ENCODE measurements around the gene VCX3B. TPM values are rescaled to one million over a fixed set of nuclear protein-coding genes. Genes with fewer than 3 reads are reported as not detected.
"Not testable (repeated sequence)": the region's sequence is repeated elsewhere in the genome, so short reads cannot be mapped to it uniquely, and the experiment has no call there.

The VCX3B gene
- total and polyA plus RNA-seq, 11 donors, result 0.36 TPM; not detected in 10

DNA sequence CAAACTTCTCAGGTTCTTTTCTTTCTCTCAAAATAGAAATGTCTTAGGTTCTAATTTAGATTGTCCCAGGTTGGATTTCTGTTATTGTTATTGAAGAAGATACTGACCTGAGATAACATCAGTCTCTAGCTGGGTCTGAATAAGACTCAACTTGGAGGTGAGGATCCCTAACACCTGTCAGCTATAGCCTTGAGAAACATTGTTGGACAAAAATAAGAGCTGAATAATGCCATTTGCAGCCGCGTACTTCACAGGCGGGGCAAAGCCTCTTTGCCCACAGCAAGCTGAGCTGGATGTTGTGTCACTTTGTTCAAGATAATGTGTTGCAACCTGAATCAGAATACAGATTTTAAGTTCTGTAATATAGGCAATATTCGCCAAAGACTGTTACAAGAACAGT is 35.6 kb downstream of the VCX3B start:
- H3K27me3 ChIP-seq, result no peaks in the 10 kb centered on the region
- H3K27ac ChIP-seq, result no peak overlapping the region
- no peaks in the 10 kb centered on the region for H3K9me3 ChIP-seq
- no peak for TF ChIP-seq POLR2A (IDR thresholded peaks at IDR 0.05)
- no peak for TF ChIP-seq CTCF (IDR thresholded peaks at IDR 0.05)
- no peaks in the 10 kb centered on the region for H3K36me3 ChIP-seq
- intact Hi-C loops (cut with DNase I), result no loop called here
- DNase-seq (no peak), ATAC-seq (no peak)
- WGBS, 4 donors, result 93 to 95% (median 94%) methylated on average over 4 of the region's 4 CpGs
- H3K4me1 ChIP-seq, result no peaks in the 10 kb centered on the region
- H3K4me3 ChIP-seq, result no peak overlapping the region

DNA sequence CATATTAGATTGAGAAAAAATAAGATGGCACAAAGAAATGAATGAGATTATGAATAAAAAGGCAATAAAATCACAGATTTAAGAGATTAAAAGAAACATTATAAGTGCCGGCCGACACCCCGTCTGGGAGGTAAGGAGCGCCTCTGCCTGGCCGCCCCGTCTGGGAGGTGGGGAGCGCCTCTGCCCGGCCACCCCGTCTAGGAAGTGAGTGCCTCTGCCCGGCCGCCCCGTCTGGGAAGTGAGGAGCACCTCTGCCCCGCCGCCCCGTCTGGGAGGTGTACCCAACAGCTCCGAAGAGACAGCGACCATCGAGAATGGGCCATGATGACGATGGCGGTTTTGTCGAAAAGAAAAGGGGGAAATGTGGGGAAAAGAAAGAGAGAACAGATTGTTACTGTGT is 37.5 kb downstream of the VCX3B start:
- H3K4me3 ChIP-seq; H3K27ac ChIP-seq; H3K27me3 ChIP-seq; H3K4me1 ChIP-seq; intact Hi-C loops (cut with DNase I); ATAC-seq; H3K36me3 ChIP-seq; H3K9me3 ChIP-seq: not testable (repeated sequence)
- peak in 1 of 5 donors; percentile 19 for DNase-seq
- WGBS, 4 donors, result 88 to 97% (median 91%) methylated on average over 19 to 21 of the region's 21 CpGs

DNA sequence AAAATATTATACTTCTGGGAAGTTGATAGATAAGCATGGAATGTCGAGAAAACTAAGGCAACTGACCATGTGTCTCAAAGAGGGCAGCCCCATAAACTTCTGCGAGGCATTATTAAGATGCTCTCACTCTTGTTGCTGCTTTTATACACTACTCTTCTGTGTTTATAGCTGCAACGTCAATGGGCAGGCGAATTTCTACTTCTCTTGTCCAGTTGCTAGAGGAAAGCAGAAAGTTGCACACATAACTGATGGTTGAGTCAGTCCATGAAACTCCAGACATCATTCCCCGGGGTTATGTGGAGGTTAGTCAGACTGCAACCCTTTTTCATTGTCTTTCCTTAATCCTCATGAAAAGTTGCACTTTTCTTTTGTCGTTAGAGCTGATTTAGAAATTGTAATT is 39.8 kb downstream of the VCX3B start:
- TF ChIP-seq CTCF (IDR thresholded peaks at IDR 0.05), result no peak
- TF ChIP-seq POLR2A (IDR thresholded peaks at IDR 0.05), result no peak
- intact Hi-C loops (cut with DNase I), result no loop called here
- ATAC-seq, result peak in 3 of 4 donors; percentile 41 to 77 (median 65)
- 51 to 64% (median 62%) methylated on average over 6 of the region's 6 CpGs for WGBS, 4 donors
- no peaks in the 10 kb centered on the region for H3K4me1 ChIP-seq
- no peak for DNase-seq
- H3K9me3 ChIP-seq, result no peaks in the 10 kb centered on the region
- no peaks in the 10 kb centered on the region for H3K27me3 ChIP-seq
- no peaks in the 10 kb centered on the region for H3K36me3 ChIP-seq
- H3K27ac ChIP-seq, result peak overlapping the region in 1 of 12 donors; percentile 9
- H3K4me3 ChIP-seq, result no peak overlapping the region

Data from heart left ventricle (tissue), 16 donors.